Smooth muscle cell (in vitro differentiated cells): ENCODE data around the gene PIP4P1. TPM values are rescaled to one million over a fixed set of nuclear protein-coding genes. Genes with fewer than 3 reads are reported as not detected.
A peak's percentile ranks its signal among the peaks of the same experiment; 100 is the strongest.

Experiments
- DNase-seq: peaks from one replicate; lab custom pipeline; 2025; ENCODE audit not compliant: unreplicated experiment; lab: John Stamatoyannopoulos, UW
- H2AFZ ChIP-seq: fragments of 200-600 bp; sonication (generic); 2 replicates; pipeline ENCODE4 v1.6.0; 2016; ENCODE audit warnings: antibody characterized with exemption, low read depth, mild to moderate bottlenecking
- H3F3A ChIP-seq: fragments of 200-600 bp; sonication (generic); 2 replicates; pipeline ENCODE4 v1.6.0; 2017; ENCODE audit warnings: antibody characterized with exemption, low read depth
- H3K27ac ChIP-seq: fragments of 200-600 bp; sonication (generic); 2 replicates; pipeline ENCODE4 v1.5.1; 2016; ENCODE audit warnings: low read depth, mild to moderate bottlenecking
- H3K27me3 ChIP-seq: fragments of 200-600 bp; sonication (generic); 2 replicates; pipeline ENCODE4 v1.6.1; 2016; ENCODE audit warnings: low read depth, mild to moderate bottlenecking
- H3K36me3 ChIP-seq: fragments of 200-600 bp; sonication (generic); 2 replicates; pipeline ENCODE4 v1.5.1; 2016; ENCODE audit warnings: low read depth
- H3K4me1 ChIP-seq: fragments of 200-600 bp; sonication (generic); 2 replicates; pipeline ENCODE4 v1.5.1; 2016; ENCODE audit warnings: low read depth
- H3K4me2 ChIP-seq: fragments of 200-600 bp; sonication (generic); 2 replicates; pipeline ENCODE4 v1.6.0; 2016; ENCODE audit warnings: mild to moderate bottlenecking
- H3K4me3 ChIP-seq: fragments of 200-600 bp; sonication (generic); 2 replicates; pipeline ENCODE4 v1.5.1; 2016; ENCODE audit warnings: mild to moderate bottlenecking
- H3K79me2 ChIP-seq: fragments of 200-600 bp; sonication (generic); 2 replicates; pipeline ENCODE4 v1.6.0; 2016; ENCODE audit warnings: low read depth, mild to moderate bottlenecking
- H3K9ac ChIP-seq: fragments of 200-600 bp; sonication (generic); 2 replicates; pipeline ENCODE4 v1.6.0; 2016; ENCODE audit warnings: low read depth
- H3K9me3 ChIP-seq: fragments of 200-600 bp; sonication (generic); replicated peaks from 2 replicates; pipeline ENCODE4 v1.5.1; 2016; ENCODE audit warnings: low read depth
- H4K20me1 ChIP-seq: fragments of 200-600 bp; sonication (generic); 2 replicates; pipeline ENCODE4 v1.6.0; 2016; ENCODE audit warnings: low read depth
- CTCF ChIP-seq: fragments of 200-600 bp; sonication (generic); IDR thresholded peaks from 2 replicates; pipeline ENCODE4 v1.5.1; 2017; ENCODE audit warnings: borderline replicate concordance, mild to moderate bottlenecking, antibody characterized with exemption; ENCODE audit not compliant: insufficient read depth, poor library complexity, severe bottlenecking
- WGBS: methylation state at CpG from one replicate; pipeline ENCODE4 v1.1.7; 2016; ENCODE audit warnings: low lambda C conversion rate; 5-methylcytosine and 5-hydroxymethylcytosine counted together
- polyA plus RNA-seq: library from polyadenylated mRNA; unstranded; fragments of >200 nt; fragmentation: Nextera tagmentation; extraction: Ambion mirVana; gene quantifications from 2 replicates; pipeline ENCODE4 v1.2.1, GENCODE V29; 2016
- total RNA-seq: library from RNA; depleted of rRNA; stranded (reverse); fragments of >200 nt; gene quantifications from 2 replicates; pipeline ENCODE4 v1.2.3, GENCODE V29; 2014

The PIP4P1 gene
- total and polyA plus RNA-seq, 2 experiments from 2014 or later = 24.8 to 54.9 TPM

GRCh38 chr14:20416223-20416622 lies 45.0 kb downstream of the PIP4P1 start:
- no peak overlapping the region for H3K27ac ChIP-seq
- no peak for DNase-seq
- no peak overlapping the region for H3K9ac ChIP-seq
- 93% methylated on average over 2 of the region's 2 CpGs for WGBS
- H4K20me1 ChIP-seq = no peaks in the 10 kb centered on the region
- no peak for TF ChIP-seq CTCF
- no peaks in the 10 kb centered on the region for H3F3A ChIP-seq
- peak overlapping the region; percentile 70 for H2AFZ ChIP-seq
- peaks cover 11% of the 10 kb centered on the region for H3K79me2 ChIP-seq
- no peak overlapping the region for H3K4me3 ChIP-seq
- no peaks in the 10 kb centered on the region for H3K36me3 ChIP-seq
- H3K27me3 ChIP-seq = no peaks in the 10 kb centered on the region
- no peak overlapping the region for H3K4me2 ChIP-seq
- H3K9me3 ChIP-seq = no peaks in the 10 kb centered on the region
- peaks cover 5% of the 10 kb centered on the region for H3K4me1 ChIP-seq

- Histone ChIP-seq H3K4me3 (no peak overlapping the region), H3K9ac (no peak overlapping the region), H4K20me1 (no peaks in the 10 kb centered on the region), H3K4me2 (no peak overlapping the region), H3K27me3 (no peaks in the 10 kb centered on the region), H3K9me3 (no peaks in the 10 kb centered on the region), H2AFZ (peak overlapping the region; percentile 70), H3K27ac (no peak overlapping the region), H3F3A (no peaks in the 10 kb centered on the region), H3K4me1 (peaks cover 5% of the 10 kb centered on the region), H3K79me2 (peaks cover 13% of the 10 kb centered on the region), H3K36me3 (no peaks in the 10 kb centered on the region)
- DNase-seq = no peak
- TF ChIP-seq CTCF = peak; percentile 60
- 46% methylated on average over 3 of the region's 3 CpGs for WGBS
Observed at GRCh38 chr14:20415782-20416206, 45.4 kb downstream of the PIP4P1 start.

- Histone ChIP-seq H3K9ac (peak overlapping the region; percentile 72), H4K20me1 (peaks cover 4% of the 10 kb centered on the region), H3K9me3 (no peaks in the 10 kb centered on the region), H3K4me1 (peaks cover 5% of the 10 kb centered on the region), H3K79me2 (peaks cover 13% of the 10 kb centered on the region), H3K36me3 (no peaks in the 10 kb centered on the region), H3K4me2 (peak overlapping the region; percentile 84), H3F3A (no peaks in the 10 kb centered on the region), H2AFZ (peak overlapping the region; percentile 88), H3K27ac (peak overlapping the region; percentile 66), H3K4me3 (peak overlapping the region; percentile 87), H3K27me3 (no peaks in the 10 kb centered on the region)
- DNase-seq = no peak
- no peak for TF ChIP-seq CTCF
- WGBS = 3% methylated on average over 9 of the region's 9 CpGs
Observed at GRCh38 chr14:20413744-20414082, 47.5 kb downstream of the PIP4P1 start.
